ENCODE results near the gene TCF7L1. TPM values are rescaled to one million over a fixed set of nuclear protein-coding genes. Genes with fewer than 3 reads are reported as not detected.

TCF7L1 gene
- total and polyA plus RNA-seq, 12 donors, result 4.5 to 10.9 (median 6.3) TPM

DNA sequence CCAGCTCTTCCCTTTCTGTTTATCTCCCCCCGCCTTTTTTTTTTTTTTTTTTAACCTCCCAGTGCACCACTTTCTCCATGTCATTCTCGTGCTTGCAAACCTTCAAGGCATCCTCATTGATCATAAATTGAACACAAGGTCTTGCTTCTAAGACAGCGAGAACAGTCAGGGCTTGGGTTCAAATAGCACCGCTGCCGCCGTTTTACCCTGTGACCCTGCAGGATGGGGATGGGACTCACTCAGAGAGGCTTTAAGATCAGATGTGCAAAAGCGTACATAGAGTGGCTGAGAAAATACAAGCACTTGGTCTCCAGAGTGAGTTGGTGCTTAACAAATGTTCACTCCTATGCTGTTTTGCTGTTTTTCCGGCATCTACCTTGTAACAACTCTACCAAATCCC is 93.6 kb downstream of the TCF7L1 start:
- Histone ChIP-seq H3K4me1 (peaks cover 0 to 34% (median 11%) of the 10 kb centered on the region in 9 donors), H3K9me3 (peaks cover 0 to 5% (median 0%) of the 10 kb centered on the region in 11 donors), H3K36me3 (no peaks in the 10 kb centered on the region), H3K4me3 (no peak overlapping the region), H3K27me3 (no peaks in the 10 kb centered on the region), H3K27ac (no peak overlapping the region)
- intact Hi-C loops (cut with DNase I), result no loop called here
- TF ChIP-seq, protein P1, sequence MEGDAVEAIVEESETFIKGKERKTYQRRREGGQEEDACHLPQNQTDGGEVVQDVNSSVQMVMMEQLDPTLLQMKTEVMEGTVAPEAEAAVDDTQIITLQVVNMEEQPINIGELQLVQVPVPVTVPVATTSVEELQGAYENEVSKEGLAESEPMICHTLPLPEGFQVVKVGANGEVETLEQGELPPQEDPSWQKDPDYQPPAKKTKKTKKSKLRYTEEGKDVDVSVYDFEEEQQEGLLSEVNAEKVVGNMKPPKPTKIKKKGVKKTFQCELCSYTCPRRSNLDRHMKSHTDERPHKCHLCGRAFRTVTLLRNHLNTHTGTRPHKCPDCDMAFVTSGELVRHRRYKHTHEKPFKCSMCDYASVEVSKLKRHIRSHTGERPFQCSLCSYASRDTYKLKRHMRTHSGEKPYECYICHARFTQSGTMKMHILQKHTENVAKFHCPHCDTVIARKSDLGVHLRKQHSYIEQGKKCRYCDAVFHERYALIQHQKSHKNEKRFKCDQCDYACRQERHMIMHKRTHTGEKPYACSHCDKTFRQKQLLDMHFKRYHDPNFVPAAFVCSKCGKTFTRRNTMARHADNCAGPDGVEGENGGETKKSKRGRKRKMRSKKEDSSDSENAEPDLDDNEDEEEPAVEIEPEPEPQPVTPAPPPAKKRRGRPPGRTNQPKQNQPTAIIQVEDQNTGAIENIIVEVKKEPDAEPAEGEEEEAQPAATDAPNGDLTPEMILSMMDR (IDR thresholded peaks at IDR 0.05), result no peak
- no peak for ATAC-seq
- no peak for DNase-seq
- 94 to 95% methylated on average over 8 of the region's 8 CpGs for WGBS, 2 donors

DNA sequence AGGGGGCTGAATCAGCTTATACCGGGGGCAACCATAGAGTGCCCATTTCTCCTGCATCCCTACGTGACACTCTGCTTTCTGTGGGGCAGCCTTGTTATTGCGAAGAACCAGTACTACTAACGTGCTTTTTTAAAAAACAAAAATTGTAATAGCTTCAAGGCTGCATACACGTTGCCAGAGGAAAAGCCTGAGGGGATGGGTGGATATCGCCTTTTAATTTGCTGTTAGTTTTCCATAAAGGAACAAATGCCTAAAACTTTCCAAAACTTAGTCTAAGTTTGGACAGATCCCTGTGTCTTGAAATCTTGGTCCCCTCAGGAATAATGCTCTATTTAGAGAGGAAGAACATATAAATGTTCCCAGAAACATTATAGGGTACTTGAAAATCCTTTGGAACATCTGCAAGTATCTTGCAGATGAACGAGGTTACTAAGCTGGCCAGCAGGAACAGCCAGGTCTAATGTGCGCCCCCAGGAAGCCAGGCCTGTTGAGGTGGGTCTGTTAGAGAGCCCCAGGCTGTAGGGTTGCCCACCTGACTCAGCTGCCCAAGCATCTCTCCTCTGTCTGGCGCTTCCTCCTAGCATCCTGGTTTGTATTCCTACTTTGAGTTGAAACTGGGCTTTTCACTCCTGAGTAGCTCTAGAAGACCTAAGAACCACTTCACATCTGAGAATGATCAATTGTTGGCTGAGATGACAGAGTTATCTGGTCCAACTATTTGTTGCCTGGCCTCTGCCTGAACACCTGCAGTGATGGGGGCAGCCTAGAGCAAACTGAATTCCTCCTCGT is 97.7 kb downstream of the TCF7L1 start:
- Histone ChIP-seq H3K27ac (peak overlapping the region in 3 of 10 donors; percentile 25 to 49 (median 38)), H3K4me1 (peaks cover 0 to 21% (median 0%) of the 10 kb centered on the region in 9 donors), H3K4me3 (no peak overlapping the region), H3K27me3 (no peaks in the 10 kb centered on the region), H3K36me3 (no peaks in the 10 kb centered on the region), H3K9me3 (no peaks in the 10 kb centered on the region)
- TF ChIP-seq, protein P1 (IDR thresholded peaks at IDR 0.05), result no peak
- intact Hi-C loops (cut with DNase I), result no loop called here
- 66 to 74% methylated on average over 10 of the region's 10 CpGs for WGBS, 2 donors
- ATAC-seq (peak in 6 of 8 donors; percentile 11 to 64 (median 44)), DNase-seq (no peak)

DNA sequence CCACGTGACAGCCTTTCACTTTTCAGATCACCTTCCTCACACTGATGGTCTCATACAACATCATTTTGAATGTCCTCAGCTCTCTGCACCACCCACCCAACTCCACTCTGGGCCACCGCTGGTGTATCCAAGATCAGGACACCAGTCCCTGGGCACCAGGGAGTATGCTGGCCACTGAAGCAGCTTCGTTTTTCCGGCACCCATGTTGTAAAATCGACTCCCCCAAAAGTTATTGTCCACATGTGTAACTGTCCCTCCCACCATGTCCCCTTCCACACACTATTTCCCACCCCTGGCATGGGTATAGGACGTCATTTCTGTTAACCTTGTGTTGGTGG is 98.2 kb downstream of the TCF7L1 start:
- peaks cover 0 to 21% (median 0%) of the 10 kb centered on the region in 9 donors for H3K4me1 ChIP-seq
- TF ChIP-seq, protein P1 (IDR thresholded peaks at IDR 0.05), result no peak
- H3K27ac ChIP-seq, result peak overlapping the region in 1 of 10 donors; percentile 4
- DNase-seq (no peak), ATAC-seq (peak in 2 of 8 donors; percentile 22 to 25)
- no peak overlapping the region for H3K4me3 ChIP-seq
- WGBS, 2 donors, result 81% methylated on average over 6 of the region's 6 CpGs
- no peaks in the 10 kb centered on the region for H3K27me3 ChIP-seq
- H3K9me3 ChIP-seq, result no peaks in the 10 kb centered on the region
- intact Hi-C loops (cut with DNase I), result no loop called here
- no peaks in the 10 kb centered on the region for H3K36me3 ChIP-seq

GRCh38 chr2:85231952-85232351 is 98.8 kb downstream of the TCF7L1 start:
- DNase-seq, result no peak
- peaks cover 0 to 21% (median 0%) of the 10 kb centered on the region in 9 donors for H3K4me1 ChIP-seq
- ATAC-seq, result no peak
- no peak overlapping the region for H3K27ac ChIP-seq
- H3K27me3 ChIP-seq, result no peaks in the 10 kb centered on the region
- H3K4me3 ChIP-seq, result no peak overlapping the region
- intact Hi-C loops (cut with DNase I), result no loop called here
- TF ChIP-seq, protein P1 (IDR thresholded peaks at IDR 0.05), result no peak
- WGBS, 2 donors, result 74% methylated on average over 10 of the region's 10 CpGs
- H3K36me3 ChIP-seq, result no peaks in the 10 kb centered on the region
- no peaks in the 10 kb centered on the region for H3K9me3 ChIP-seq
